ENCODE results near the gene GABRP.

DNA sequence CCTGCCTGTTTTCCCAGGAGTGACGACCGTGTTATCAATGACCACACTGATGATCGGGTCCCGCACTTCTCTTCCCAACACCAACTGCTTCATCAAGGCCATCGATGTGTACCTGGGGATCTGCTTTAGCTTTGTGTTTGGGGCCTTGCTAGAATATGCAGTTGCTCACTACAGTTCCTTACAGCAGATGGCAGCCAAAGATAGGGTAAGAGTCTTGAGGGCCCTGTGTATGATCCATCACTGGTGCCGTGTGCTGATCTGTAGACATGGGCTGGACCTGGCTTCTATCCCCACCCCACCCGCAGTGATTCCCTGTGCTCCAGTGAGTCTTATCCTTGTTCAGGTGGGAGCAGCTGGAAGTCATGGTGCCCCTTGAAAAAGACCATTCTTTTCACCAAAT, 26.0 kb downstream of the GABRP start:
- no peak for TF ChIP-seq POLR2AphosphoS5 (IDR thresholded peaks at IDR 0.05)
- no peak for TF ChIP-seq POLR2A (IDR thresholded peaks at IDR 0.05)
- TF ChIP-seq, protein P1, sequence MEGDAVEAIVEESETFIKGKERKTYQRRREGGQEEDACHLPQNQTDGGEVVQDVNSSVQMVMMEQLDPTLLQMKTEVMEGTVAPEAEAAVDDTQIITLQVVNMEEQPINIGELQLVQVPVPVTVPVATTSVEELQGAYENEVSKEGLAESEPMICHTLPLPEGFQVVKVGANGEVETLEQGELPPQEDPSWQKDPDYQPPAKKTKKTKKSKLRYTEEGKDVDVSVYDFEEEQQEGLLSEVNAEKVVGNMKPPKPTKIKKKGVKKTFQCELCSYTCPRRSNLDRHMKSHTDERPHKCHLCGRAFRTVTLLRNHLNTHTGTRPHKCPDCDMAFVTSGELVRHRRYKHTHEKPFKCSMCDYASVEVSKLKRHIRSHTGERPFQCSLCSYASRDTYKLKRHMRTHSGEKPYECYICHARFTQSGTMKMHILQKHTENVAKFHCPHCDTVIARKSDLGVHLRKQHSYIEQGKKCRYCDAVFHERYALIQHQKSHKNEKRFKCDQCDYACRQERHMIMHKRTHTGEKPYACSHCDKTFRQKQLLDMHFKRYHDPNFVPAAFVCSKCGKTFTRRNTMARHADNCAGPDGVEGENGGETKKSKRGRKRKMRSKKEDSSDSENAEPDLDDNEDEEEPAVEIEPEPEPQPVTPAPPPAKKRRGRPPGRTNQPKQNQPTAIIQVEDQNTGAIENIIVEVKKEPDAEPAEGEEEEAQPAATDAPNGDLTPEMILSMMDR (IDR thresholded peaks at IDR 0.05 in 8 of 11, conservative IDR thresholded peaks at IDR 0.05 in 3 of 11) = peak in 1 of 11 experiments; percentile 24

All from spleen (tissue), 7 donors.